HG03064 (cell line): Measurements from ENCODE around the gene DENND4B.

Experiments used
- ATAC-seq: cut with Tn5 transposase; IDR thresholded peaks from one replicate; pipeline ENCODE4 v1.9.1; 2021; ENCODE audit warnings: low read depth; ENCODE audit not compliant: unreplicated experiment

DENND4B gene

DNA sequence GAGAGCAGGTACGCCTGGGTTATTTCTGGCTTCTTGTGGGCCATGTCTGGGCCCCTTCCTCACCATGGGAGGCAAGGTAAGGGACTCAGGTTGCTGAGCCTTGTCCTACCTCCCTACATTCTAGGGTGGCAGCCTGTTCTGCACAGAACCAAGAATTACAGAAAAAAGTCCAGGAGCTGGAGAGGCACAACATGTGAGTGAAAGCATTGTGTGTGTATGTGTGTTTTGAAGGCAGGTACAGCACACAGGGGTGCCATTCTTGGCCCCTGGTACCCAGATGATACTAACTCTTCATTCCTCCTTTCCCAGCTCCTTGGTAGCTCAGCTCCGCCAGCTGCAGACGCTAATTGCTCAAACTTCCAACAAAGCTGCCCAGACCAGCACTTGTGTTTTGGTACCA, 26.6 kb upstream of the DENND4B start:
- no peak for ATAC-seq

DNA sequence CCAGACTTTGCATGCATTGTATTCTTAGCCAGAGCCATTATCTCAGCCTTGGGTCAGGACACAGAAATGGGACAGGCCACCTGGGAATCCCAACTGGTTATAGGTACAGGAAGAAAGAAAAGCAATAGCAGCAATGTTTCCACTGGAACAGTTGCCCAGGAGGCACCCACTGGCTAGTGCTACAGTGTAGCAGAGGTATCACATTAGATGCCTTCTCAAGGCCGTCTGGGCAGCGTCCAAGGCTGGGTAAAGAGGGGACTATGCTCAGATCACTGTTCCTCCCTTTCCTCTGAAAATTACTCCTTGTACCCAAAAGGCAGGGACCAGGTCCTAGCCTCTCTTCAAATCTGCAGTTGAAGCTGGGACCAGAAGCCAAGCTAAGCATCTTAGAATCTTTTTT, 23.8 kb upstream of the DENND4B start:
- ATAC-seq = no peak

DNA sequence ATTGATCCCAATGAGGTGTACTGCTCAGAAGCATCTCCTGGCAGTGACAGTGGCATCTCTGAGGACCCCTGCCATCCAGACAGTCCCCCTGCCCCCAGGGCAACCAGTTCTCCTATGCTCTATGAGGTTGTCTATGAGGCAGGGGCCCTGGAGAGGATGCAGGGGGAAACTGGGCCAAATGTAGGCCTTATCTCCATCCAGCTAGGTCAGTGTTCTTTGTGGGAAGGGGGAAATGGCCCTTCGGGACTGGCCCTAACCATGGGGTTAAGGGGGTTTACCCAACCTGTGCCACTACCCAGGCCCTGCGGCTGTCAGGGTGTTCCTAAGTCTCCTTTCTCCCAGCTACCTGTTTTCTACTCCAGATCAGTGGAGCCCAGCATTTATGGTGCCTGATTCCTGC, 22.5 kb upstream of the DENND4B start:
- no peak for ATAC-seq

DNA sequence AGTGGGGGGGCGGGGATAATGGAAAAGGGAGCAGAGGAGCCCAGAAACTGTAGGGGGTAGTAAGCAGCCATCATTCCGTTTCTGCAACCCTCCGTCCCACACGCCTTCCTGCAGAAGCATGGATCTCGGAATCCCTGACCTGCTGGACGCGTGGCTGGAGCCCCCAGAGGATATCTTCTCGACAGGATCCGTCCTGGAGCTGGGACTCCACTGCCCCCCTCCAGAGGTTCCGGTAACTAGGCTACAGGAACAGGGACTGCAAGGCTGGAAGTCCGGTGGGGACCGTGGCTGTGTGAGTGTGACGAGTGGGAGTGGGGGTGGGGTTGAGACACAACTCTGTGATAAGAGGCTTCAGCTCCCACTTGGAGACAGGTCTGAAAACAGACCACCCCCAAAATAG, 21.9 kb upstream of the DENND4B start:
- no peak for ATAC-seq

DNA sequence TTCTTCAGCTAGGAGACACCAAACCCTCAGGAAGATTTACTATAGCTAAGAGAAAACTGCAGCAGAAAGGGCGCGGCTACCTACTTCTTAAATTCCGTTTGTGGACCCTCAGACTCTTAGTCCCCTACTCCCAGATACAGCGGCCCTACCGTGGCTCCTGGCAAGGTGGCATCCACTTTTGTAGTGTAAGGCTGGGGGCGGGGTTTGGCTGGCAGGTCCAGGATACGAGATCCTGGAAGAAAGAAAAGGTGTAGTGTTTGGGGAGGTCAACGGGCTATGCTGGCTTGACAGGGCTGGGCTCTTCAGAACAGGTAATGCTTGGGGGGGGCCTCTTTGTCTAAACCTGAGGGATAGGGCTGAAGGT, 21.5 kb upstream of the DENND4B start:
- ATAC-seq = no peak

DNA sequence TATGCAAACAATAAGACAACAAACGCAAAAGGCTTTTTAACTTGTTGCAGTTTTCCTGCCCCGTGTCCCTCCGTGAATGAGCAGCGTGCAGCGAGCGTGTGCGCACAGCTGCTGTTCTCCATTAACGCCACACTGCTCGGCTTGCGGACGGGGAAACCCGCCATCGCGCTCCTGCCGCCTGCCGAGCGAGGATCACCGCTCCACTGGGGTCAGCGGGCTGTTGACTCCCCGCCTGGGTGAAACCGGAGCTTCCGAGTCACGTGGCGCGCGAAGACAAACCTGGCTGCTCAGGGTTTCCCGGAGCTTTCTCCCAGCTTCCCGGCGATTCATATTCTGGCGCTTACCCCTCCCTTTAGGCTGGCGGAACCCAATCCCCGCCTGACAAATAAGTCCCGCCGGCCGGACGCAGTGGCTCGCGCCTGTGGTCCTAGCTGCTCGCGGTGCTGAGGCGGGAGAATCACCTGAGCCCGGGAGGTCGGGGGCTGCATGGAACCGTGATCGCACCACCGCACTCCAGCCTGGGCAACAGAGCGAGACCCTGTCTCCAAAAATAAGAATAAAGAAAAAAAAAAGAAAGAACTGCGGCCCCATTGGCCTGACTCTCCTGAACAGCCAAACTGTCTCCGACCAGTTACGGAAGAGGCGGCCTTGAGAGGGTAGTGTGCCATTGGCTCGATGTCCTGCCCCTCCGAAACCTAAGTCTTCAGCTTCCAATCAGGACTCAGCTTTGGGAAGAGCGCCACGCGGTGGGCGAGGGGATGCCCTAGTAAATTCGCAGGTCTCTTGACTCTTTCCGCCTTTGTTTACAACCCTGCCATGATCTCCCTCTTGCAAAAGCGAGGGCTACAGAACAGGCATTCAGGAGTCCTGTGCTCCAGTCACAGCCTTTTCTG, 20.8 kb upstream of the DENND4B start, which contains the start of gene CREB3L4:
TSS of gene CREB3L4 (plus strand) at position 796 of the 893 bp plus-strand sequence. CDS start 624 bp downstream, outside the sequence.
- ATAC-seq = peak; percentile 52

DNA sequence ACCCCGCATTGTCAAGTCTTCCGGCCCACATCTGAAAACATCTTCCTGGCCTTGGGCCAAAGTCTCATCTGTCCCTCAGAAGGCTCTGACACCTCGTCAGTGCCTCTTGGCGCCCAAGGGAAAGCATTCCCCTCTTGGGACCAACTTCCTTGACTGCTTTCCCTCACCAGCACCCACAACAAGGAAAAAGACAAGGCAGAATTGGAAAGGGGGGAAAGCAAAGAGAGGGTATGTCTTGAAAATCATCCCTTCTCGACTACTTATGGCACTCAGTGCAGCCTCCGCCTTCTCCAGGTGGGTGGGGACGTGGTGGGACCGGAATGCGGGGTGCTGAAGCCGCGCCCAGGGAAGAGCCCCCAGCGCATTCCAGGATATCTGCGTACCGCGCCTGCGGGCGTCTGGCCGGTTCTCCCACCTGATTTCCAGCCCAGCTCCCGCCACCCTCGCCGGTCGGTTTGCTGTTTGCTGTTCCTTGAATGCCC, 17.4 kb upstream of the DENND4B start:
- ATAC-seq = no peak

DNA sequence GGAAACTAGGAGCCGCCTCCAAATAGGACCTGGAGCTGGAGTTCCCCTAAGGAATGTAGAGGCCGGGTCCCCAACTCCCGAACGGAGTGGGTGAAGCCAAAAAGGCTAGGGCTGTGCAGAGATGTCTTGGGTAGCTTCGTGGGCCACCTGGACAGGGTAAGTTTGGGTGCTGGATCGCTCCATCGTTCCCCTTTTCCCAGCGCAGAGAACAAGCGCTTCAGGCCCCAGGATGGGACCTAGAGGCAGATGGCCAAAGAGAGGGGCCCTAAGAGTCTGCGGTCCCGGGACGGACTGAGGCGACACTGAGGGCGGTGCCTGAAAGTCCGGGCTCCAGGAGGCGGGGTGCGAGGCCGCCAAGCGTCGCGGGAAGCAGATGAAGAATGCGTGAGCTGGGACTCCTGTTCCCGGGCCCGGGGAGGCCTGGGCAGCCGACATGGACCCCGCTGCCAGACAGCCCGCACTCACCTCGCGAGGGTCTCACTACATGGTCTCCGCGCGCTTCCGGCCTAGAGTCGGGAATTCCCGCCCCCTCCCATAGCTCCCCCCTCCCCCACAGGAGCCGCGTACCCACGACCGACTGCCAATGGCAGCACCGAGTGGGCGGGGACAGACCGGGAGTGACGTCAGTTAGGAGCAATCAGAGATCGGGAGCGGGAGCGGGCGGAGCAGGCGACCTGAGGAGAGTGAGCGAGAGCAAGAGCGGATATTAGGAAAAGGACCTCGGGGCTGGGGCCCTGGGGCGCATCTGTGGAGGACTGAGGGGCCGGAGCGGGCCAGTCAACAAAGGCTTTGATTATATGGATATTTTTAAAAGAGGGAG, 16.7 kb upstream of the DENND4B start, which contains the start of gene SLC39A1:
TSS of gene SLC39A1 (minus strand) at position 508 of the 820 bp plus-strand sequence. CDS start 822 bp downstream, outside the sequence.
- peak; percentile 34 for ATAC-seq

DNA sequence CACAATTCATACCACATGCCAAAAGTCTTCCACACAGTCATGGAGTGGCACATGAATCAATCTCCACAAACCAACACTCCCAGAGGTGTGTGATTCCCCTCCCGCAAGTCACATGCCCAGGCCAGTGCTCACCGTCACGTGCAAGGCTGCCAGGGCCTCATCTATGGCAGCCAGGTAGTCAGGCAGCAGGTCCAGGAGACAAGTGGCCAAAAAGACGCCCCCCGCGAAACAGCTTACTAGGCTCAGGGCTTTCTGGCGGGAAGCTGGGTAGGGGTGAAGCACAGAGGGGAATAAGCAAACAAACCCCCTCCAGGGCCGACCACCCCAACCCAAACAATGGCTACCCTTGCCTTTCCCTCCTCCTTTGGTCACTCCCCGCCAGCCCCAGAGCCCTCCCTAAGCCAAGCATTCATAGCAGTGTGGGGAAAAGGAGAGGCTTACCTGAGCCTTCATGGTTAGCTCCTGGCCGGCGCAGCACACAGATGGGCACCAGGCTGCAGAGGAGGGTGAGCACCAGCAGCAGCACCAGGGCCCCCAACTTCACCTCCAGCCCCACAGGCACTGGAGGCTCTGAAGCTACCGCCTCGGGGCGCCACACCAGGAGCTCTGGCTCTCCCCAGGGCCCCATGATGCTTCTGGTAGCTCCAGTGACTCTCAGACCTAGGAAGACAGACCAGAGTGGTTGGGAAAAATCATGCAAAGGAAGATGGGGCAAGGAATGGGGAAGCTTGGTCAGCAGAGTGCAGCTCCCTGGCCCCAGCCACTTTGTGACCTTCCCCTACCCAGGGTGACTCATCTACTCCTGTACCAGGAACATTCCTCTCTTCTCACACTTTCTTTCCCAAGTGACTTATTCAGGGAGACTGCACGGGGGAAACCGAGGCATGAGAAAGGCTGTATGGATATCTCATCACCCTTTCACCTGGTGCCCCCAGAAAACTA, 15.8 kb upstream of the DENND4B start:
- ATAC-seq = no peak

DNA sequence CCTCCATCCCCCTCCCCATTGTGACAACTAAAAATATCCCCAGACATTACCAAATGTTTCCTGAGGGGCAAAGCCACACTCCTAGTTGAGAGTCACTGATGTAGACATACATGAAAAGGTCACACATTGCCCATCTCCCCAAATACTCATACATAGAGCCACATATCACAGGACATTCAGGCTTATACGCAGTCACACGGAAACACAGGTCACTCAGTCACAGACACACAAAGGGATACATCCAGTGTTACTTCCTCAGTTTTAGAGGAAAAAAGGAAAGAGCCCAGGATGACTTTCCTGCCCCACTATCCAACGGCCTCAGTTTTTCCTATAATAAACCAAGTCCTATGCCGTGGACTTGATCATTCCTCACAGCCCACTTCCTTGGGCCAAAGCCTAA, 14.9 kb upstream of the DENND4B start:
- ATAC-seq = no peak

DNA sequence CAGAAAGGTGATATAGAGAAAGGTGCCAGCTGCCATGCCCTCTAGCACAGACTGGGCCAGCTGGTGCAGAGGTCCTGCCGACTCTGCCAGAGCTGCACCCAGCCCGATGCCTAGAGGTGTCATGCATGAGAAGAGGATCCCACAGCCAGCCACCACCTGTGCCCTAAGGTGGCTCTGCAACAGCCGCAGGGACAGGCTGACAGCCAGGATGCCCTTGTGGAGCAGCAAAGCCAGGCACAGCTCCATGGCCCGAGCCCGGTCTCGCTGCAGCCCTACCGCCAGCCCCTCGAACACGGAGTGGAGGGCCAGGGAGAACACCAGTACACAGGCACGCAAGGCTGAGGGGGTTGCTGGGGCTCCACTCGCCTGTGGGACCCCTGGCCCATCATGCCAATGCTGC, 13.7 kb upstream of the DENND4B start:
- no peak for ATAC-seq

DNA sequence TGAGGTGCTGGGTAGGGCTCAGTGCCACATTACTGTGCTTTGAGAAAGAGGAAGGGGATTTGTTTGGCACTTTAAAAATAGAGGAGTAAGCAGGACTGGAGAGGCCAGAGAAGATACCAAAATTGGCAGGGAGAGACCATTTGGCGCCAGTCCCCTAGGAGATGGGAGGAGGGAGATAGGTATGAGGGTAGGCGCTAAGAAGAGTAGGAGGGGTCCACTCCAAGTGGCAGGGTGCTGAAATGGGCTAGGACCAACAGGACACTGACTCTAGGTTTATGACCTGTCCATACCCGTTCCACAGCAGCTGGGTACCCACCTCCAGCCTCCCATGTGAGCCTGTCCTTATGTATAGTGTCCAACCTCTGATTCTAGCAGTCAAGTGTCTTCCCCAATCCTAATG, 12.9 kb upstream of the DENND4B start:
- no peak for ATAC-seq

DNA sequence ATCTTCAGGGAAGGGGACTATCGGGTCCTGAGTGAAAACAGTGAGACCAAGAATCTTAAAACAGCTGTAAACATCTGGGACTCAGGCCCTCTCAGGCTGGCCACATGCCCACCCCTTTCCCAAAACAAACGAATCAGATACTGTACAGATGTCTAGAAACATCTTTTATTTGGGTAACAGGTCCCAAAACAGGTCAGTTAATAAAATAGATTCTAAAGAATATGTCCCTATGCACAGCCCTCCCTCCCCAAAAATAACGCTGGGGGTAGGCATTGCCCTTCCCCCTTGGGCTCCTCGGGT, 12.4 kb upstream of the DENND4B start:
- ATAC-seq = no peak

DNA sequence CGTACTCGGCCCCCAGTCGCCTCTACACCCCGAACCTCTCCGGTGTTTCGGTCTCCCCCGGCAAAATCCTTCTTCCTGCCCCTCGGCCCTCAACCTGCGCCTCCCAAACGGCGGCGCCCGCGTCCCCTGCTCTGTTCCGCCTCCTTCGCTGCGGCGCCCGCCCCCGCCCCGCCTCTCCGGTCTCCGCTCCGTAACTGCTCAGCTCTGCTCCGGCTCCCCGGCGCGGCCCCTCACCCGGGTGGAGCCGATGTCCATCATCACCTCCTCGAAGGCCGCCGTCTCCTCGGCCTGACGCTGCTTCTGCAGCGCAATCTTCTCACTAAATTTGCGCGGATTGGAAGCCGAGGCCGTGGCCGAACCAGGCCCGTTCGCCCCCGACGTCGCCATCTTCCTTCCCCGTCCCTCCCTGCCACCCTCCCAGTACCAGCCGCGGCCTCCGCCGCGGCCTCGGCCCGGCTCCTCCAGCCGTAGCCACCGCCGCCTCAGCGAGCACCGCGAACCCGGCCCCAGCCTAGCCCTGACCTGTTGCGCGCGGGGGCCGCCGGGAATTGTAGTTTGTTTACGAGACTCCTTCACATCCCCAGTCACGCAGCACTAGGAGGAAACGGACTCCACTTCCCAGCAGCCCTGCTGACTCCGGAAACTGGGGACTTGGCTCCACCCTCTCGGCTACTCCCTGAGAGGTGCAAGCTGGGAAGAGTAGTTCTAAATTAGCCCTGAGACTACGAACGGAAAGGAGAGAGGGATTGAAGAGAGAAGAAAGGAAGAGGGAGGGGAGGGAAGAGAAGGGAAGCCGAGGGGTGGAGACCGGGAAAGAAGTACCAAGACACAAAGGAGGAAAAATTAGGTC, 11.8 kb upstream of the DENND4B start, which contains the start of gene CRTC2:
TSS of gene CRTC2 (minus strand) at position 502 of the 850 bp plus-strand sequence. CDS start at position 387, 115 bp downstream.
- peak; percentile 63 for ATAC-seq

DNA sequence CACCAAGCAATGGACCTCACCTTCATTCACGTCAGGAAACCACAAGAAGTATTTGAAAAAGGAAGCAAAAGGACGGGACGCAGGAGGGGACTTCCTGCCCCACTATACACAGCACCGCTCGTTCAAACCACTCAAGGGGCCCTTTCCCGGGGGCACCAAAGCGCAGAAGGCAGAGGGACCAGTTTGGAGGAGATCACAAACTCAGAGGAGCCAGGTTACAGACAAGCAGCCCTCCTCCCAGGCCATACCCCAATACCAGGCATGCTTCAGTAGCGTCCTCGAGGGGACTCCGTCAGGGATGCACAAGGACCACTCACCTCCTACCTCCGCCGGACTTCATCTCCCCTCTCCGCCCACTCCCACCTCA, 11.2 kb upstream of the DENND4B start:
- no peak for ATAC-seq

DNA sequence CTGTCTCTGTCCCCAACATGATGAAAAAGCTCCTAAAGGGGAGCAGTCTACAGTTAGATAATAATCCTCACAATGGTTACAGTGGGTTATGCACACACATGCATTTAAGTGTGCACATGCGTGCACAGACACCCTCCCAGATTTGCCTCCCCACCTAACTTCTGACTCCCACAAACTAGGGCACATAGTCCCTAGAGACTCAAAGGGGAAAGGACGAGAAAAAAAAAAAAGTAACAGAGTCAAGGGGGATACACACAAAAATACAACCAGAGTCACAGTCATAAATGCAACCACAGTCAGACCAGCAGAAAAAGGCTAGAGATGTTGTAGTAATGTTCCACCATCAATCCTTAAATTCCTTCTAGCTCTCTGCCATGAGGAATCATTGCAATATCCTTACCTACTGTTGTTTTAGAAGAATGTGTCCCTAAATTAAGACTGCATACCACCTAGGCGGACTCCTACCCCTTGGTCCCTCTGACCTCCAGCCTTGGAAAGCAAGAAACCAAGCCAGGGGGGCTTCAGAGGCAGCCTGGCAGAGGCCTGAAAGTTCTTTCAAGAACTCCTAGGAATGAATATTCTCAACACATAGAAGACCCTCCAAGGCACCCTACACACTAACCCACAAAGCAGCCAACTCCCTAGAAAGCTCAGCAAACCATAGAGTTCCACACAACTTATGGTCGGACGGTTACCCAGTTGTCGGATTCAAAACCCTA, 10.6 kb upstream of the DENND4B start:
- no peak for ATAC-seq

DNA sequence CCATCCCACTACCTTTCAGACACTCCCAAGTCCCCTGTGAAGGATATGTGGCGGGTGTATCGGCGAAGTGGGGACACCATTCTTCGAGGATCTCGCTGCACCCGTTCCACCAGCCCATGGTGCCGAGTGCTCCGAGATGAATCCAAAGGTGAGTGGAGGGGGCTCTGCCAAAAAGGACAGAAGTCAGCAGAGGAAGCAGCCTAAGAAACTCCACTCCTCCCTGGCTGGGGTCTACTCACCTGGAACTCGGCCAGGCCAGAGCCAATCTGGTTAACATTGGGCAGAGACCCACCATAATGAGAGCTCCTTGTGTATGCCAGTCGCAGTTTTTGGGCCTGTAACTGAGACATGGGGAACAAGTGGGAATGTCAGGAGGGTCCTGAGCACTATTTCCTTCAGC, 8.3 kb upstream of the DENND4B start:
- no peak for ATAC-seq

DNA sequence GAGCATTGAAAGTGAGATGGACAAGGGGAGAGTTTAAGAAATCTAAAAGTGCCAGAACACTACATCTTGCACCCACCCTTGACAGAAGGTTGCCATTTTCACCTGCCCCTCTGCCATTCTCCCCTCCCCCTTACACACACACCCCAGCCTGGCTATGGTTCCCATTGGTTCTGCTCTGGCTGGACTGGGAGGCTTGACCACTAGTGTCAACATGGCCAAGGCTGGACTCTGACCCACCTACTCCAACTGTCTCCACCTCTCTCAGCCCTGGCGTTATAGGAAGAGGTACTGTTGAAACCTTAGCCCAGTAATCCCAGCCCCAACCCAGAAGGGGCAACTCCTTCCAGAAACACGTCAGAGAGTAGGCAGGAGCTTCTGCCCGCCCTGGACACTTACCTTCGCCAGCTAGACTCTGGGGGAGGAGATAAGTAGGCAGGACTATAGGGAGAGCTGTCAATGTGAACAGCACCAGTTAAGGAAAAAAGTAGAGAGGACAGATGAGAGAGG, 7.4 kb upstream of the DENND4B start:
- ATAC-seq = no peak

DNA sequence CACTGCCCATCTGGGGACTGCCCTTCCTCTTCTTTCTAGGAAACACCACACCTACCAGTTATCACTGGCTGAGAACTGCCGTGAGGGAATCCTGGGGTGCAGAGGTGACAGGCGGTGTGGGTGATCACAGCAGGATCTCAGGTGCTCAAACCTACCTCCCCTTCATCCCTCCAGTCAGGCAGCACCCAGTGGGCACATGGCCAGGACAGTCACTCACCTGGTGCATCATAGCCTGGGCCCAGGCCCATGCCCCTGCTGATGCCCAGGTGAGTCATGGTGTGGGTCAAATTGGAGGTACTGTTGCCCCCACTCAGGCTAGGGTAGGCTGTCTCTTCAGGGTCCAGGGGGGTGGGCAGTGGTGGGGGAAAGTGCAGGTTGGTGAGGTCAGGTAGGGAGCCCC, 5.3 kb upstream of the DENND4B start:
- ATAC-seq = no peak
